NCI-H2196 (cell line): Measurements from ENCODE around the gene KDR.

Source experiments
- DNase-seq: peaks from one replicate; lab custom pipeline; 2025; ENCODE audit not compliant: unreplicated experiment; lab: John Stamatoyannopoulos, UW

Gene KDR

GRCh38 chr4:55080174-55080865 is 45.1 kb downstream of the KDR start:
- DNase-seq: no peak

DNA sequence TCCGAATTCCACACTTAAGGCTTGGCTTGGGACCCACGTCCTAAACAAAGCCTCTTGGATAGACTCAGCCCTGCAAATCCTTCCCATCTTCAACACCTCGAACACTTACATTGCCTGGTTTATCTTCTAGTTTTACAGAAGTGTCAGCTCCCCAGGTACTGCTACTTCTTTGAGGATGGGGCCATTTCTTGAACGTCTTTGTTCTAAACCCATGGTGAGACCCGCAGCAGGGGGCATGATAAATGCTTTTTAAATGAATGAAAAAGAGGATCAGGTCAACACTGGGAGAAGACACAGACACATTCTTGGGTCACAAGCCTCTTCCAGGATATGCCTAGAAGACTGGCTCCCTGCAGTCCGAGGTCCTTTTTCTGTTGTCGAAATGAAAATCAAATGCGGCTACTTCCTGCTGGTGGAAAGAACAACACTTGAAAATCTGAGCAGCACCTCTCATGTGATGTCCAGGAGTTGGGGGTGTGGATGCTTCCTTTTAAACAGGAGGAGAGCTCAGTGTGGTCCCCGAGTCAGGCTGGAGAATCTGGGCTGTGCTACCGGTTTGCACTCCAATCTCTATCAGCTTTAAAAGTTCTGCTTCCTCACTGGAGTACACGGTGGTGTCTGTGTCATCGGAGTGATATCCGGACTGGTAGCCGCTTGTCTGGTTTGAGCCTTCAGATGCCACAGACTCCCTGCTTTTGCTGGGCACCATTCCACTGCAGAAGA is 45.8 kb downstream of the KDR start:
- no peak for DNase-seq

GRCh38 chr4:55078987-55079386 is 46.4 kb downstream of the KDR start:
- no peak for DNase-seq

- DNase-seq: no peak
Measured at GRCh38 chr4:55077577-55077976, 47.8 kb downstream of the KDR start.

DNA sequence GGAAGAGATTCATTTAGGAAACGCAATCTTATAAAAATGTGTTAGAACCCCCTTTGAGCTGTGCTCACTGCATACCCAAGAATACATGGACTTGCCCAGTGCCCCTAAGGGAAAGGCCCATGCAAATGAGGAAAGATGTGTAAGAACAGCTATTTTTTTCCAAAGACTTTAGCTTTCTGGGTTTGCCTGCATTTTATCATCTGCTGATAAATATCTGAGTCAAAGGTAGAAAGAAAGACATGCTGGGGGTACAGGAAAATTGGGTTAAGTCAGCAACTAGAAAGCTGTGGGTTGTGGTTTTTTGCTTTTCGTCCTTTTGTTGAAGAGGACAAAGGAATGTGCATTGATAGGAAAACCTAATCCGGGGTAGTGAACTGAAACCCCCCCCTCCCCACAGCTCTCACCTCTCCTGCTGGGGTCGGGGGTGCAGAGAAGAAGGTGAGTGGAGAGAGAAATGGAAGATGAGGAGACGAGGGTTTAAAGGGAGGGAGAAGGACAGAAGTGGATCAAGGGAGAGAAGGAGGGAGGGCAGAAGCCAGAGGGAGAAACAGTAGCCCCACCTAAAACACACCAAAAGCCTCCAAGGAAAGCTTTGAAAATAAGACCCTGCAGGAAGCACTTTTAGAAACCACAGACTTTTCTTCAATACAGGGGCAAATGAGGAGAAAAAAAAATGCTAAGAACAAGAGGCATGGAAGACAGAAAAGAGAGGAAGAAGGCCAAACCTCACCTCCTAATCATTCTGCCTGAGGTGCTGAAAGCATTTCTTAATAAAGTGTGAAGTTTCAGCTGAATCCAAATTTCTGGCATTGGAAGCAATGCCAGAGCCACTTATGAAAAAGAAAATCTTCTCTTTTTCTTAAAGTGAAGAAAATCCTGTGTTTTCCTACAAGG is 49.3 kb downstream of the KDR start:
- no peak for DNase-seq

- no peak for DNase-seq
Measured at GRCh38 chr4:55075376-55075775, 50.0 kb downstream of the KDR start.

- no peak for DNase-seq
Measured at GRCh38 chr4:55074386-55074785, 51.0 kb downstream of the KDR start.

DNA sequence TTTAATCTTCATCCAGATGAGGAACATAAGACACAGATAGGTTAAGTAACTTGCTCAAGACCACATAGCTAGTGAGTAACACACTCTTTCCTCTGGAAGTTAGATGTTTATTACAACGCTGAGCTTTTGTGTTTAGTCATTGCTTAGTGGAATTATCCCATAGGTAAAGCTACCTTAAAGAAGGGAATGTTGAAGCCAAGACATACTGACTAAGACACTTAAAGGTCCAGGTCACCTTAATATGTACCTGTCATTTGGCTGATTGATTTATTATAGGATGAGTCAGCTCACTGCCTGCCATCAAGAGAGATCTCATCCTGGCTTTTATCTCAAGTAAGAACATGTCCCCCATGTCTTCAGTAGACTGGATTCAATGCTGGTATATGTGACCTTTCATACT is 53.4 kb downstream of the KDR start:
- DNase-seq: no peak

- no peak for DNase-seq
Measured at GRCh38 chr4:55069248-55069647, 56.1 kb downstream of the KDR start.

GRCh38 chr4:55068522-55068921 is 56.9 kb downstream of the KDR start:
- no peak for DNase-seq

DNA sequence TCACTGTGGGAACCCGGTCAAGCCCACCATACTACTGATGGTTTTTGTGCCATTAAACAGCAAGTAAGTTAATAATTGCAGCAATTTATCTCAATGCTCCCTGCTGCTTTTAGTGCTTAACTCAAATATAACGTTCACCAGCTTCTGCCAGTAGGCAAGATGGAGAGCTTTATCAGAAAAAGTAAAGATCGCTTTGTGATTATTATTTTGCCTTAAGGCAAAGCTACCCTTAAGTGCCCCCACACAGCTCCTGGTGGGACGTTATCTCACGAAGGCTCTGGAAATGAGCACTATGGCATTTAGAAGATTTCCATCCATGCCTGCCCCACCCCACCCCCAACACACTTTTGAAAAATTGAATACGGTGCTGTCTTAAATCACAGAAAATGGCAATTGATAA is 59.4 kb downstream of the KDR start:
- no peak for DNase-seq

DNA sequence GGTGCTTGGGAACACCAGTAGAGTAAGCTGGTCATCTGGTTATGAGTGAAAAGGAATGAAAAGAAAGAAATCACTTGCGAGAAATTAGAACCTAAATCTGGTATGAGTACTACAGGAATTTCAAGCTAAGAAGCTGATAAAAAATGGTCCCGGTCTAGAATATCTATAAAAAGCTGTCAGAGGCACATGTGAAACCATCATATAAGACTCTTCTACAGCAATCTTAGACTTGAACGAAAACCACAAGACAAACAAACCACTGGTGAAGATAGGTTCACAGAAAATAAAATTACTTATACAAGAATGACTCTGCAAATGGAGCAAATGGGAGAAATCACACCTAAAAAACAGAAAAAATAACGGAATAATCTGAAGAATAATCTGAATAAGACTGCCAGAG is 69.9 kb downstream of the KDR start:
- no peak for DNase-seq

GRCh38 chr4:55051532-55051931 is 73.9 kb downstream of the KDR start:
- no peak for DNase-seq

- no peak for DNase-seq
Measured at GRCh38 chr4:55050418-55050950, 74.9 kb downstream of the KDR start.

GRCh38 chr4:55038176-55038890 is 87.1 kb downstream of the KDR start:
- no peak for DNase-seq

GRCh38 chr4:55037728-55038127 is 87.7 kb downstream of the KDR start:
- DNase-seq: no peak

GRCh38 chr4:55036405-55036804 is 89.0 kb downstream of the KDR start:
- DNase-seq: no peak

- no peak for DNase-seq
Measured at GRCh38 chr4:55035892-55036291, 89.5 kb downstream of the KDR start.

GRCh38 chr4:55033296-55033695 is 92.1 kb downstream of the KDR start:
- no peak for DNase-seq

DNA sequence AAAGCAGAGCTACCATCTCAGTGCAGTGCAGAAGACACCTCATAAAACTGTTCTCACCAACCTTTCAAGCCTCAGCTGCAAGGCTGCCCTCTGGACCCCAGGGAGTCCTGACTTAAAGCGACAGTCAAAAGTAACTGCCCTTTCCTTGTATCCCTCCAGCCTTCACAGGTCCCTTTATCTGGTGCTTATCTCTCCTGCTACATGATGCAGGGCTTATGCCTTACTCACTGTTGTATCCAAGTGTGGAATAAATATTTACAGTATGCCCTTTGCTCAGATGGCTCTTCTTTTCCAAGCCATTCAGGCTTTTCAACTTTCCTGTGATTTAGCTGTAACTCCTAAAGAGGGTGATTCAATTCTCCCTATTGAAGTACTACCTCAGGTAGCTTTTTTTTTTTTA is 92.6 kb downstream of the KDR start:
- DNase-seq: no peak

- DNase-seq: no peak
Measured at GRCh38 chr4:55032179-55032578, 93.2 kb downstream of the KDR start.
